K562 (cell line): ENCODE results near the gene EXOC7. TPM values are rescaled to one million over a fixed set of nuclear protein-coding genes. Genes with fewer than 3 reads are reported as not detected.

Experiments
- ATAC-seq: fragments of 200-7000 bp; cut with Tn5 transposase; 3 replicates; pipeline ENCODE4 v1.9.1; 2020; ENCODE audit warnings: moderate library complexity
- BruUV-seq: library from RNA; stranded (reverse); fragments of 400-500 nt; replicated peaks from 2 replicates; lab custom pipeline; 2021; lab: Mats Ljungman, UMichigan
- CTCF ChIA-PET: fragments of 300-600 bp; formaldehyde crosslinking; extraction: SDS; loops from one replicate; lab custom pipeline; 2021; ENCODE audit warnings: low intra/inter-chr PET ratio; lab: Yijun Ruan, JAX
- POLR2A ChIA-PET: fragments of 300-600, 350-650 bp; sonication (Branson Sonifier 250); formaldehyde crosslinking; extraction: SDS; loops from one replicate; lab custom pipeline; 2021; ENCODE audit warnings: antibody characterized with exemption, inconsistent platforms; lab: Yijun Ruan, JAX
- DNase-seq, 4 experiments: peaks; one replicate each; pipeline versions ENCODE4 v3.0.0 to v3.0.0-alpha.2; 2011 to 2018; ENCODE audit warnings: low spot score in 3 of 4, mixed read lengths in 3 of 4; ENCODE audit errors: extremely low read depth in 1 of 4
- FAIRE-seq: peaks from 2 replicates; lab custom pipeline; 2011; peaks lifted over from hg19 to GRCh38; lab: Jason Lieb, UNC
- H2AFZ ChIP-seq: 2 replicates; pipeline ENCODE4 v1.6.0; 2011; ENCODE audit warnings: low read depth, low read length, control low read depth, inconsistent platforms
- H3K27ac ChIP-seq: fragments of 200-600 bp; 3 replicates; pipeline ENCODE4 v1.8.0; 2011; ENCODE audit warnings: low read depth, mild to moderate bottlenecking, control low read depth, inconsistent platforms, low read length, moderate library complexity, mixed read lengths; ENCODE audit errors: extremely low read depth
- H3K27me3 ChIP-seq, 2 experiments: fragments of 300-600 bp in 1 of 2; 2 replicates in 1 of 2; 3 replicates in 1 of 2; pipeline versions ENCODE4 v1.6.0 to v1.8.0; 2011; ENCODE audit warnings: inconsistent platforms in 2 of 2, low read length in 2 of 2, mild to moderate bottlenecking in 1 of 2, mixed read lengths in 1 of 2, moderate library complexity in 1 of 2; ENCODE audit not compliant: control insufficient read depth in 2 of 2, insufficient read depth in 2 of 2
- H3K36me3 ChIP-seq: fragments of 300-600 bp; 3 replicates; pipeline ENCODE4 v1.8.0; 2011; ENCODE audit warnings: mild to moderate bottlenecking, low read length, inconsistent platforms; ENCODE audit not compliant: control insufficient read depth, insufficient read depth
- H3K4me1 ChIP-seq, 2 experiments: fragments of 200-600 bp in 1 of 2; replicated peaks in 1 of 2; 2 replicates in 1 of 2; 3 replicates in 1 of 2; pipeline versions ENCODE4 v1.5.1 to v1.8.0; 2011; ENCODE audit warnings: inconsistent platforms in 2 of 2, low read length in 2 of 2, mild to moderate bottlenecking in 1 of 2, mixed read lengths in 1 of 2, moderate library complexity in 1 of 2; ENCODE audit not compliant: control insufficient read depth in 2 of 2, insufficient read depth in 2 of 2
- H3K4me2 ChIP-seq: 2 replicates; pipeline ENCODE4 v1.6.1; 2011; ENCODE audit warnings: low read length, control low read depth, inconsistent platforms, mixed read lengths; ENCODE audit not compliant: insufficient read depth
- H3K4me3 ChIP-seq: fragments of 200-600 bp; sonication (generic), shearing (Covaris generic); 2 replicates; pipeline ENCODE4 v1.5.1; 2016; ENCODE audit warnings: control low read depth, inconsistent platforms
- H3K79me2 ChIP-seq: fragments of 200-600 bp; 3 replicates; pipeline ENCODE4 v1.8.0; 2011; ENCODE audit warnings: low read length, inconsistent platforms; ENCODE audit not compliant: control insufficient read depth, insufficient read depth
- H3K9ac ChIP-seq, 2 experiments: 2 replicates each; pipeline versions ENCODE4 v1.6.0 to v1.6.1; 2011; ENCODE audit warnings: low read depth in 2 of 2, low read length in 2 of 2, control low read depth in 1 of 2, inconsistent platforms in 1 of 2, mild to moderate bottlenecking in 1 of 2, mixed read lengths in 1 of 2; ENCODE audit not compliant: insufficient read depth in 1 of 2
- H3K9me1 ChIP-seq: one replicate; pipeline ENCODE4 v1.6.0; 2011; ENCODE audit warnings: inconsistent platforms, mild to moderate bottlenecking, low read length, moderate library complexity; ENCODE audit not compliant: control insufficient read depth, insufficient read depth
- H3K9me3 ChIP-seq: replicated peaks from 2 replicates; pipeline ENCODE4 v1.5.1; 2011; ENCODE audit warnings: low read depth, low read length, inconsistent platforms; ENCODE audit not compliant: control insufficient read depth, insufficient read depth
- H4K20me1 ChIP-seq: replicated peaks from 2 replicates; pipeline ENCODE4 v1.6.1; 2011; ENCODE audit warnings: low read length, inconsistent platforms, mixed read lengths; ENCODE audit not compliant: control insufficient read depth, insufficient read depth
- ARID4B ChIP-seq: sonication (generic); formaldehyde crosslinking; IDR thresholded peaks from 2 replicates; pipeline ENCODE4 v1.8.0; 2022; ENCODE audit warnings: mild to moderate bottlenecking, missing genetic modification reagents
- E2F5 ChIP-seq: sonication (generic); formaldehyde crosslinking; IDR thresholded peaks from 2 replicates; pipeline ENCODE4 v1.8.0; 2022; ENCODE audit warnings: mild to moderate bottlenecking, missing genetic modification reagents
- FOXO4 ChIP-seq: fragments of 450-650 bp; formaldehyde crosslinking; IDR thresholded peaks from 2 replicates; pipeline ENCODE4 v1.4.0; 2020; ENCODE audit warnings: mild to moderate bottlenecking, moderate library complexity
- KAT7 ChIP-seq: sonication (generic); formaldehyde crosslinking; IDR thresholded peaks from 2 replicates; pipeline ENCODE4 v1.8.0; 2022; ENCODE audit warnings: missing genetic modification reagents, mild to moderate bottlenecking, borderline replicate concordance
- KDM1A ChIP-seq, 2 experiments: fragments of 450-650 bp; IDR thresholded peaks; 2 replicates each; pipeline ENCODE4 v1.6.1; 2016; ENCODE audit warnings: mild to moderate bottlenecking in 2 of 2
- PURB ChIP-seq: sonication (generic); formaldehyde crosslinking; IDR thresholded peaks from 2 replicates; pipeline ENCODE4 v1.9.0; 2021; ENCODE audit warnings: low read depth, mild to moderate bottlenecking, missing genetic modification reagents
- RUNX1 ChIP-seq: sonication (generic); IDR thresholded peaks from 2 replicates; pipeline ENCODE4 v1.6.1; 2016; ENCODE audit warnings: antibody characterized with exemption, low read depth
- SAFB ChIP-seq: fragments of 200-400 bp; formaldehyde crosslinking; IDR thresholded peaks from 2 replicates; pipeline ENCODE4 v1.6.1; 2017; ENCODE audit warnings: low read depth, low read length, borderline replicate concordance
- TBL1XR1 ChIP-seq, 2 experiments: IDR thresholded peaks; 2 replicates each; pipeline ENCODE4 v1.6.1; 2012; ENCODE audit warnings: improper control_type of control experiment in 2 of 2, low read length in 2 of 2, mild to moderate bottlenecking in 1 of 2
- VEZF1 ChIP-seq: fragments of 200-800 bp; sonication (Bioruptor generic); IDR thresholded peaks from 2 replicates; pipeline ENCODE4 v1.6.1; 2017; ENCODE audit warnings: missing genetic modification characterization, missing compliant biosample characterization
- ZNF445 ChIP-seq: fragments of 250-450 bp; sonication (Bioruptor Pico); IDR thresholded peaks from 2 replicates; pipeline ENCODE4 v1.4.0; 2020; ENCODE audit warnings: low read depth, mild to moderate bottlenecking, moderate library complexity
- ZNF76 ChIP-seq: fragments of 250-450 bp; sonication (Bioruptor Pico); IDR thresholded peaks from 2 replicates; pipeline ENCODE4 v1.4.0; 2020; ENCODE audit warnings: mild to moderate bottlenecking, moderate library complexity, borderline replicate concordance
- WGBS: fragments of 100-300 bp; shearing (Covaris generic); methylation state at CpG from one replicate; pipeline ENCODE4 v1.1.6; 2016; ENCODE audit warnings: low coverage, mixed read lengths; ENCODE audit not compliant: insufficient coverage; ENCODE audit errors: missing lambda C conversion rate; 5-methylcytosine and 5-hydroxymethylcytosine counted together
- in situ Hi-C: fragments of 300-500 bp; cut with MboI; formaldehyde crosslinking; loops from 4 replicates; pipeline ENCODE4 v1.15.0; 2018; ENCODE audit warnings: inconsistent platforms, mixed read lengths
- intact Hi-C: fragments of 100-400 bp; cut with micrococcal nuclease; formaldehyde crosslinking; loops from 2 replicates; pipeline ENCODE4 v1.14.2; 2022
- polyA plus RNA-seq, 8 experiments: library from polyadenylated mRNA; depleted of rRNA in 4 of 8; stranded (reverse) in 5 of 8; unstranded in 3 of 8; fragments of >200 nt; fragmentation: Nextera tagmentation in 2 of 8; fragmentation: Illumina TruSeq in 1 of 8; extraction: Ambion mirVana in 2 of 8; extraction: Trizol in 1 of 8; gene quantifications; 2 replicates each; pipeline versions ENCODE4 v1.2.1 to v1.2.3, GENCODE V29; 2011 to 2014; ENCODE audit warnings: inconsistent platforms in 1 of 8, missing spikeins in 1 of 8
- total RNA-seq, 7 experiments: library from RNA; depleted of rRNA in 6 of 7; stranded (reverse); fragments of >200 nt in 6 of 7; fragmentation: Illumina TruSeq in 2 of 7; extraction: Trizol in 2 of 7; gene quantifications; 2 replicates each; pipeline versions ENCODE4 v1.2.1 to v1.2.3, GENCODE V29; 2011 to 2021; ENCODE audit warnings: low replicate concordance in 1 of 7

The EXOC7 gene
- total and polyA plus RNA-seq, 9 of the 15 experiments (the other 6 are each of a cell fraction or from before 2014, with no cell fraction given), result 18.6 to 57.0 (median 35.0) TPM

- Histone ChIP-seq H3K27ac (no peak overlapping the region), H3K36me3 (no peaks in the 10 kb centered on the region), H3K9me3 (no peaks in the 10 kb centered on the region), H3K4me2 (no peak overlapping the region), H3K79me2 (no peaks in the 10 kb centered on the region), H2AFZ (no peak overlapping the region), H3K9me1 (peaks cover 4% of the 10 kb centered on the region), H3K9ac (no peak overlapping the region), H4K20me1 (no peaks in the 10 kb centered on the region), H3K27me3 (no peaks in the 10 kb centered on the region), H3K4me1 (peaks cover 5 to 21% of the 10 kb centered on the region in 2 experiments; a peak in 4 of 5 replicates), H3K4me3 (no peak overlapping the region)
- intact Hi-C loops, result loop anchor here (5.0 kb wide), 3 partner anchors 63 to 178 kb away; no protein-coding TSS in a partner anchor
- DNase-seq (no peak), FAIRE-seq (no peak), ATAC-seq (no peak)
- ChIA-PET CTCF (interaction anchor here (6.9 kb wide), 1 partner anchor 160 kb away, joined by 89 read pairs; no protein-coding TSS in a partner anchor), POLR2A (interaction anchor here (0.6 to 11.3 kb wide), 3 partner anchors 8 to 152 kb away, joined by 3 to 157 read pairs (median 3); no protein-coding TSS in a partner anchor)
- BruUV-seq, result no TSS peak
- WGBS, result 61% methylated on average over 19 of the region's 19 CpGs
- in situ Hi-C loops, result no loop called here
- TF ChIP-seq KAT7 (CRISPR knock-in tag) (no peak), E2F5 (CRISPR knock-in tag) (no peak), KDM1A (IDR thresholded peaks at IDR 0.05) (no peak), SAFB (no peak), TBL1XR1 (IDR thresholded peaks at IDR 0.05; ENCODE audit: low read length in 2 of 2) (no peak), FOXO4 (no peak), ZNF445 (CRISPR knock-in tag) (no peak), ARID4B (CRISPR knock-in tag) (no peak), ZNF76 (CRISPR knock-in tag) (no peak), VEZF1 (no peak), PURB (CRISPR knock-in tag) (no peak), RUNX1 (no peak)
Measured at GRCh38 chr17:76119409-76120371, 16.1 kb upstream of the EXOC7 start.
